ENCODE results near the gene MTMR8.

Gene MTMR8

DNA sequence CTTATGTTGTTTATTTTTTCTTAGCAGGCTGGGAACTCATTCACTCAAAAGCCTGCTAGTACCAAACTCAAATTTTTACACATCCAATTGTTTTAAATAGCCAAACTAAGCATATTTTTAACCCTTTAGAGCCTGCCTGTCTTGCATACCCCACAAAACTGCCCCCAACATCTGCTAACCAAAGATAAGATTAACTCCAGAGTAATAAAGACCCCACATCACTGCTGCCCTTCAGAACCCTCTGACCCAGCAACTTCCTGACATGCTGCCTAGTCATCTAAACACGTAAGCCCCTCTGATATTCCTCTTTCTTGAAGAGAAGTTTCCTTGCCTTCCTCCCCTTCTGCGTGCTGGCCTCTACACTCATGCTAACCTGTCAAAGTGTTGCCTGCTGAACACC, 104.1 kb downstream of the MTMR8 start:
- no peak for FAIRE-seq

DNA sequence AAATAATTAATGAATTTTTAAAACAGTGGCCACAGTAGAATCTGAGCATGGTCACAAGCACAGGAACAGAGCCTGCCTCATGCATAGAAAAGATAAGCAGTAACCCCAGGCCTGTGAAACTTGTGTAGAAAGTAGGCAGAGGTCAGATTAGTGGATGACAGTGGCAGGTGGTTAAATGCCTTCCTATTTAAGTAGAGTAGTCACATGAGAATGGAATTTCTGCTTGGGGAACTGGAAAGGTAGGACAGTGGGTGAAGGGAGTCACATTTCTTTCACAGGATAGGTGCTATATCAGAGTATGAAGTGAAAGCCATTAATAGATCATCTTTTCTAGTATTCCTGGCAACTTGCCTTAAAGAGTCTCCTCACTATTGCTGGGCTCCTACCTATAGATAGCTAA, 130.0 kb downstream of the MTMR8 start:
- no peak for FAIRE-seq

DNA sequence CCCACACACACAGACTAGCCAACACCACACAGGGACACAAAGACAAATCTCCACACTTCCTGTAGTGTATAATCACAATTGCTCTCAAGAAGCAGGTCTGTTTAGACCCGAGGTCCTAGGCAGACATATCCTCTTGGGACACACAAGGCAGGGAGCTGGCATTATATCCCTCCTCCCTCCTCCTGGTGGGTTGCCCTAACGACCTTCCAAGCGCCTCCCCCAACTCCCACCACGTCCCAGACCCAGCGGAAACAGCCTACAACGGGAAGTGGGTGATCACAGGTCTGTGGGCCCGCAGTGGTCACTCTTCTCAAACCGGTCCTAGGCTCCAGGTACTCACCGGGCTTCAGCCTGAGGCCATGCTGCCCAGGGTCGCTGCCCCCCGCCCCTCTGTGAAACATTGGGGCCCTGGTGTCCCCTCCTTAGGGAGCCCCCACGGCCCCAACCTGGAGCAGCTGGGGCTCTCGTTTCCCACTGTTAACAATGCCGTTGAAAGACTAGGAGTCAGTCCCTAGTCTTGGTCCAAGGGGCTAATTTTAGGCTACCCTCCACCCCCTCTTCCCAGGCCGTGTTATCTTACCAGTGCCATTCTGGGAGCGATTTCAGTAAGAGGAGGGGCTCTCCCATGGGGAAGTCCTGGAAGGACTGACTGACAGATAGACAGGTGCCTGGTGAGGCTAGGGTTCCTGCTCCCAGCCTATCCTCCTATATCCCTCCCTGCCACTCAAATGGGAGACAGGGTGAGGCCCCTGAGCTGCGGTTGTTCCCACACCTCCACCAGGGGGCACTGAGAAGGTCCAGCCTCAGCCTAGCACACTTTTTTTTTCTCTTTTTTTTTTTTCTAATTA, 164.9 kb downstream of the MTMR8 start, which contains the start of gene ASB12:
Gene ASB12, minus strand, starts transcription at position 485 of the 848 bp plus-strand sequence. CDS start 4,957 bp downstream, outside the sequence.
- FAIRE-seq: no peak

DNA sequence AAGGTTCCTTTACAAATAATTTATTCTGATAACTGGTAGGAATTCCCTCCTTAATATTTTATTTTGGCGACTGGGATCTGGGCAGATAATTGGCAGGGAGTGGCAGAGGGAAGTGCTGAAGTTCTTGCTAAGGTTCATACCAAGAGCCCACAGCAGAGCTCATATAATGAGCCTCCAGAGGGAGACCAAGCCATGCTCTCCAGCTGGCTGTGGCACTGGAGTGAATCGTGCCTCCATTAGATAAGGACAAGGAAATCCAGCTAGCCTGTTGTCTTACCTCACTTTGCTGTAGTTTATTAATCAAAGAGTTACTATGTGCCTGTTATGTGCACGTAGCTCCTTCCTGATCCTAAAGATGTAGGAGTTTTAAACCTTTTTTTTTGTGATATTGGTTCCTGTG, 166.1 kb downstream of the MTMR8 start:
- FAIRE-seq: no peak
